ENCODE data around the gene SORCS2. TPM values are rescaled to one million over a fixed set of nuclear protein-coding genes. Genes with fewer than 3 reads are reported as not detected.

The SORCS2 gene
- total RNA-seq, 1 donor, result 0.27 TPM

- no peak overlapping the region for H3K4me3 ChIP-seq (ENCODE audit: low read depth, low read length)
- no peak for DNase-seq (ENCODE audit: low read depth)
- TF ChIP-seq CTCF (IDR thresholded peaks at IDR 0.05; ENCODE audit: insufficient read depth, low read length), result no peak
Observed at GRCh38 chr4:7717946-7718490, 525.7 kb downstream of the SORCS2 start.

GRCh38 chr4:7719354-7720174 is 527.2 kb downstream of the SORCS2 start:
- H3K4me3 ChIP-seq (ENCODE audit: low read depth, low read length), result no peak overlapping the region
- peak; percentile 82 for TF ChIP-seq CTCF (IDR thresholded peaks at IDR 0.05; ENCODE audit: insufficient read depth, low read length)

GRCh38 chr4:7721984-7722551 is 529.7 kb downstream of the SORCS2 start:
- TF ChIP-seq CTCF (IDR thresholded peaks at IDR 0.05; ENCODE audit: insufficient read depth, low read length), result no peak
- DNase-seq (ENCODE audit: low read depth), result no peak
- H3K4me3 ChIP-seq (ENCODE audit: low read depth, low read length), result no peak overlapping the region

More at GRCh38 chr4:7719354-7720174, 527.2 kb downstream of the SORCS2 start:
- peak; percentile 34 for DNase-seq (ENCODE audit: low read depth)

- DNase-seq (ENCODE audit: low read depth), result no peak
- H3K4me3 ChIP-seq (ENCODE audit: low read depth, low read length), result no peak overlapping the region
- no peak for TF ChIP-seq CTCF (IDR thresholded peaks at IDR 0.05; ENCODE audit: insufficient read depth, low read length)
Observed at GRCh38 chr4:7722766-7723387, 530.5 kb downstream of the SORCS2 start.

GRCh38 chr4:7723625-7724024 is 531.3 kb downstream of the SORCS2 start:
- no peak for DNase-seq (ENCODE audit: low read depth)
- no peak overlapping the region for H3K4me3 ChIP-seq (ENCODE audit: low read depth, low read length)
- TF ChIP-seq CTCF (IDR thresholded peaks at IDR 0.05; ENCODE audit: insufficient read depth, low read length), result no peak

GRCh38 chr4:7725951-7726350 is 533.6 kb downstream of the SORCS2 start:
- no peak overlapping the region for H3K4me3 ChIP-seq (ENCODE audit: low read depth, low read length)
- no peak for DNase-seq (ENCODE audit: low read depth)
- no peak for TF ChIP-seq CTCF (IDR thresholded peaks at IDR 0.05; ENCODE audit: insufficient read depth, low read length)
